HG02798 (cell line): ENCODE measurements around the gene ZCWPW2.

Source experiments
- ATAC-seq: cut with Tn5 transposase; IDR thresholded peaks from one replicate; pipeline ENCODE4 v1.9.1; 2021; ENCODE audit warnings: mild to moderate bottlenecking; ENCODE audit not compliant: unreplicated experiment, poor library complexity

Gene ZCWPW2

DNA sequence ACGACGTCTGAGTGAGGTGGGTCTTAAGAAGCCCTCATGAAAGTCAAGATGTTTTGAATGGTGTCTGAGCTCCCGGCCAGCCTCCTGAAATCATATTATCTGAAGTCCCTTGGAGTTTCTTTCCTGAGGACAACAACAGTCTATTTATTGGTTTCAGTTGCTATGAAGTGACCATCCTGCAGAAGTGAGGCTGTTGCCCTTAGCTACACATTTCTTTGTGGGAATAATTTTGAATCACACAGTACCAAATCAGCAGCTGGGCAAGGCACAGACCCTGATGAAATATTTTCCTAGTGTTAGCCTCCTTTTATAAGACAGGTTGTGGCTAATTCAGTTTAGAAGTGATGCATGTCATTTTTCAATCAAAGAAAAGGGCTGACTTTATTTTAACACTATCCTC lies 220.8 kb downstream of the ZCWPW2 start:
- no peak for ATAC-seq

DNA sequence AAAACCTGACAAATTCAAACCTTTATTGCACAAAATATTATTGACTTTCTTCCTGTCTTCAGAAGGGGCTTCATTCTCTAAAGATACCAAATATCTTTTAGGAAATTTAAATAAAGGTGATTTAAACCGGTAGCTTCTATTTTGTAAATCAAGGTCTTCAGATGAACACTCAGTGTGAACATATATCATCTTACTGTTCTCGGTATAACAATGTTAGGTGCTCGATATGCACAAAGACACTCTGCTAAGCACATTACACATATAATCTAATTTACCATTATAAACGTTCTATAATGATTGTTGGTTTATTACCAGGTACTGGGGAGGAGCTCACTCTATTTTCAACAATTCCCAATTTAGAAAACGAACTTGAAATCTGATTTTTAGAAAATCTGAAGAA lies 225.5 kb downstream of the ZCWPW2 start:
- no peak for ATAC-seq

DNA sequence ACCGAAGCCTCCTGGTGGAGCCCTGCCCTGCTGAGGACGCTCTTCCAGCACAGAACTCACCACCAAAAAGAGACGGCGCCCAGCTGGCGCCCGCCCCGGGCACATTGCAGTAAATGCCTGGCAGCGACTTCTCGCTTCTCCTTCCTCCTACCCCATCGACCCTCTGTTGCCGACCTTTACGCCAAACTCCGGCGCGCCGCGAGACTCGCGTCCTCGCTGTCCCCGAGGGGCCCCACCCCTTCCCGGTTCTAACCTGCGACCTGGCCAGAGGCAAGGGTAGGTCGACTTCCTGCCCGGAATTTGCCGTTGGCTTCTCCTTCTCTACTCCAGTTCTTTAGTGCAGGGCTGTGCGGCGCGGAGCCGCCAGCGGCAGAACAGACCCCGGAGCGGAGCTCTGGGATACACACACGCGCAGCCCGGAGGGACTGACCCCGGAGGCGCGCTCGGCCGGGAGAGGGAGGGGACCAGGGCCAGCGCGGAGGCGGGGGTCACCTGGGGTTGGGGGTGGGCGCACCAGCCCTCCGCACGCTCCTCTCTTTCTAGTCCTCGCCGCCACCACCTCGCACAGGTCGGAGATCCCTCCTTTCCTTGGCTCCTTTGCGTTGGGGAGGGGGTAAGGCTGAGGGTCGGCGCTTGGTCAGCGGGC lies 226.7 kb downstream of the ZCWPW2 start:
- ATAC-seq, result no peak
